Endothelial cell of umbilical vein (primary cell): ENCODE data around the gene KLHL34.

Source experiments
- CTCF ChIP-seq, 2 donors: IDR thresholded peaks; 1 replicate in 1 of 2; 2 replicates in 1 of 2; pipeline ENCODE4 v1.5.1; 2011; ENCODE audit warnings: low read length in 2 of 2, mild to moderate bottlenecking in 2 of 2, moderate library complexity in 2 of 2, control low read depth in 1 of 2, inconsistent platforms in 1 of 2, low read depth in 1 of 2; ENCODE audit not compliant: insufficient read depth in 1 of 2; ENCODE audit errors: extremely low read depth in 1 of 2
- EZH2 ChIP-seq: IDR thresholded peaks from 2 replicates; pipeline ENCODE4 v1.6.1; 2012; ENCODE audit warnings: borderline replicate concordance, low read depth, mild to moderate bottlenecking, moderate library complexity, low read length, inconsistent platforms; ENCODE audit not compliant: severe bottlenecking
- GATA2 ChIP-seq: IDR thresholded peaks from 2 replicates; pipeline ENCODE4 v1.7.0; 2011; ENCODE audit warnings: low read depth, mild to moderate bottlenecking, moderate library complexity, mixed read lengths, low read length; ENCODE audit not compliant: insufficient read length, insufficient read depth
- JUN ChIP-seq: IDR thresholded peaks from 2 replicates; pipeline ENCODE4 v1.6.1; 2011; ENCODE audit warnings: borderline replicate concordance, low read depth; ENCODE audit not compliant: insufficient read length, insufficient read depth
- MAX ChIP-seq: IDR thresholded peaks from 2 replicates; pipeline ENCODE4 v1.6.1; 2011; ENCODE audit not compliant: insufficient read depth, insufficient read length
- MYC ChIP-seq: IDR thresholded peaks from one replicate; pipeline ENCODE4 v1.6.1; 2011; ENCODE audit warnings: mild to moderate bottlenecking, low read depth, low read length
- POLR2A ChIP-seq: IDR thresholded peaks from 2 replicates; pipeline ENCODE4 v1.6.1; 2012; ENCODE audit warnings: low read depth, mild to moderate bottlenecking, control low read depth, low read length
- POLR2AphosphoS5 ChIP-seq: IDR thresholded peaks from 2 replicates; pipeline ENCODE4 v1.6.1; 2012; ENCODE audit warnings: low read depth, mild to moderate bottlenecking, control low read depth, low read length, moderate library complexity; ENCODE audit not compliant: insufficient read depth

- TF ChIP-seq CTCF (IDR thresholded peaks at IDR 0.05; ENCODE audit: extremely low read depth in 1 of 2, insufficient read depth in 1 of 2, low read depth in 1 of 2, low read length in 2 of 2) (no peak), POLR2AphosphoS5 (no peak), POLR2A (no peak), EZH2 (no peak), MAX (no peak), JUN (no peak), MYC (no peak), GATA2 (no peak)
These were observed 12.7 kb downstream of the KLHL34 start for GRCh38 chrX:21645431-21645830.
